ENCODE results near the gene MRPL53.
A peak's percentile ranks its signal among the peaks of the same experiment; 100 is the strongest.

The MRPL53 gene

GRCh38 chr2:74505448-74506246 is 33.2 kb upstream of the MRPL53 start:
- H3K4me3 ChIP-seq (ENCODE audit: low read depth, low read length): no peak overlapping the region
- no peak for TF ChIP-seq CTCF (IDR thresholded peaks at IDR 0.05; ENCODE audit: borderline replicate concordance, insufficient read depth, low read depth, low read length)

- H3K4me3 ChIP-seq (ENCODE audit: low read depth, low read length): no peak overlapping the region
- no peak for TF ChIP-seq CTCF (IDR thresholded peaks at IDR 0.05; ENCODE audit: borderline replicate concordance, insufficient read depth, low read depth, low read length)
Observed at GRCh38 chr2:74504591-74504990, 32.1 kb upstream of the MRPL53 start.

- H3K4me3 ChIP-seq (ENCODE audit: low read depth, low read length): no peak overlapping the region
- TF ChIP-seq CTCF (IDR thresholded peaks at IDR 0.05; ENCODE audit: borderline replicate concordance, insufficient read depth, low read depth, low read length): no peak
Observed at GRCh38 chr2:74503506-74504475, 31.3 kb upstream of the MRPL53 start.

- peak; percentile 72 for TF ChIP-seq CTCF (IDR thresholded peaks at IDR 0.05; ENCODE audit: borderline replicate concordance, insufficient read depth, low read depth, low read length)
- H3K4me3 ChIP-seq (ENCODE audit: low read depth, low read length): peak overlapping the region; percentile 50
Observed at GRCh38 chr2:74502720-74503505, 30.4 kb upstream of the MRPL53 start.

- H3K4me3 ChIP-seq (ENCODE audit: low read depth, low read length): peak overlapping the region; percentile 50
- no peak for TF ChIP-seq CTCF (IDR thresholded peaks at IDR 0.05; ENCODE audit: borderline replicate concordance, insufficient read depth, low read depth, low read length)
Observed at GRCh38 chr2:74502147-74502719, 29.8 kb upstream of the MRPL53 start.

GRCh38 chr2:74501335-74502071 is 29.0 kb upstream of the MRPL53 start:
- H3K4me3 ChIP-seq (ENCODE audit: low read depth, low read length): no peak overlapping the region
- TF ChIP-seq CTCF (IDR thresholded peaks at IDR 0.05; ENCODE audit: borderline replicate concordance, insufficient read depth, low read depth, low read length): no peak
